NB4 (cell line): ENCODE data around the gene SNX7.

Experiments used
- DNase-seq: peaks from one replicate; pipeline ENCODE4 v3.0.0; 2010; ENCODE audit warnings: low read depth
- H3K4me3 ChIP-seq: one replicate; pipeline ENCODE4 v1.5.1; 2011; ENCODE audit warnings: mild to moderate bottlenecking, low read depth, low read length, moderate library complexity
- CTCF ChIP-seq: IDR thresholded peaks from one replicate; pipeline ENCODE4 v1.5.1; 2012; ENCODE audit warnings: low read depth, low read length
- MAX ChIP-seq: IDR thresholded peaks from 2 replicates; pipeline ENCODE4 v1.6.1; 2011; ENCODE audit warnings: low read depth, low read length
- MYC ChIP-seq: IDR thresholded peaks from 2 replicates; pipeline ENCODE4 v1.6.1; 2011; ENCODE audit warnings: low read depth, low read length
- POLR2A ChIP-seq: IDR thresholded peaks from 2 replicates; pipeline ENCODE4 v1.6.1; 2011; ENCODE audit warnings: mild to moderate bottlenecking; ENCODE audit not compliant: insufficient read length; ENCODE audit errors: extremely low read depth

Gene SNX7

GRCh38 chr1:98796049-98796448, 134.5 kb downstream of the SNX7 start:
- no peak for TF ChIP-seq MYC
- TF ChIP-seq MAX: no peak
- TF ChIP-seq POLR2A: no peak
- TF ChIP-seq CTCF: no peak
- no peak for DNase-seq
- no peak overlapping the region for H3K4me3 ChIP-seq

GRCh38 chr1:98797506-98797905, 136.0 kb downstream of the SNX7 start:
- no peak for DNase-seq
- TF ChIP-seq POLR2A (no peak), MYC (no peak), MAX (no peak), CTCF (no peak)
- no peak overlapping the region for H3K4me3 ChIP-seq
